Activated CD8-positive, alpha-beta memory T cell treated with anti-CD3 and anti-CD28 coated beads, Interleukin-2, amount 50 U/mL, for 24 hours (primary cell): Measurements from ENCODE around the gene ALX4.
A peak's percentile ranks its signal among the peaks of the same experiment; 100 is the strongest.

Experiments used
- DNase-seq: peaks from one replicate; pipeline ENCODE4 v3.0.0-alpha.2; 2020; ENCODE audit errors: extremely low read depth

The ALX4 gene

DNA sequence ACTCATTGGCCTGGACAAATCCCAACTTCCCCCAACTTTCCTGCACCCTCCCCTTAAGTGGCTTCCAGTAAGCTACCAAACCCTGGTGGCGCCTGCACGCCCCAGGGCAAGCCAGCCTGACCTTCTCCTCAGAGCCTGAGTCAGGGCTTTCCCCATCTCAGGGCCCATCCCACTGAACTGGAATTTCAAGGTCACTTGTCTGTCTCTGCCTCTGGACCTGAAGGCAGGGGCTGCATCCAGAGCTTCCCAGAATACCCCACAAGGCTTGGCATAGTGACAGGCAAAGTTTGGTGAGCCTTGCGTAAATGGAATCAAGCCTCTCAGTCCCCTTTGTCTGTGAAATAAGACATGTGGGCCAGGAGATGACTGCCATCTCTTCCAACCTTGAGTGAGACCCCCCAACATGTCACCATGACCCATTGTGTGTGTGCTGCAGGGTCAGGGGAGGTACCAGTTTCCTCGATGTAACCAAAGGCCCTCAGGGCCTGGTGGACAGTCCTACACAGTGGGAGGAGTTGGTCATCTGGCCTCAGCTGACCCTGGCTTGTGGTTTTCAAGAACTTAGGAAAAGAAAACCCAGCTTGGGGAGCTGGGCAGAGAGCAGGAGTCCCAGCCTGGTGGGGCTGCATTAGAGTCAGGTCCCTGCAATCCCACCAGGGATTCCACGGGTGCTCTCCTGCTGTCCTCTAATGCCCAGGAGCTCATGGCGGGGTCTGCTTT lies 8.9 kb downstream of the ALX4 start:
- DNase-seq: no peak

DNA sequence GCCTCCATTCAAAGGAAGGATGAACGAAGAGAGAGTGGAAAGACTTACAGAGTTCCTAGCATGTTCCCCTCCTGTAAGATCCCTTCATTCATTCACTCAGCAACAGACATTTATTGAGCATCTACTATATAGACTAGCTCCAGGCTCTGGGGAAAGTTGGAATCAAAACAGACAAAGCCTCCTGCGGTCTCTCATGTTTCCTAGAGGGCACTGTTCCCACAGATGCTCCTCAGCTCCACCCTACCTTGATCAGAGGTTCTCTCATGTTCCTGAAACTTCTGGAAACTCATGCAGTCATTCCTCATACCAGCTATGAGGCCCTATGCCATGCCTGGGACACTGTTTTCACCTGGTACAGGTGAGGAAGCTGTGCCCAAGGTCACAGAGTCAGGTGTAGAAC lies 11.1 kb downstream of the ALX4 start:
- no peak for DNase-seq

GRCh38 chr11:44290208-44290607 lies 19.7 kb downstream of the ALX4 start:
- DNase-seq: no peak

DNA sequence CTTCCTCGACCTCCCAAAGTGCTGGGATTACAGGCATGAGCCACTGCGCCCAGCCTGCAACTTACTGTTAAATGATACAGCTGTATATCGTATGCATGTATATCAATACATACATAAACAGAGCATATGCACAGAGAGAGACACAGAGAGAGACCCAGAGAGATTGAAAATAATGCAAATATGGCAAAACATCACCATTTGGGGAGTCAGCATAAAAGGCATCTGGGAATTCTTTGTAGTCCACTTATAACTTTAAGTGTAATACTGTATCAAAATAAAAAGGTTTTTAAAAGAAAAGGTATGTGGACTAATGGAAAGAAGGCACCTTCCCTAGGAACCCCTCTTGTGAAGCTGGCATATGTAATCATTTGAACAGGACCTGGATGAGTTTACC lies 21.8 kb downstream of the ALX4 start:
- no peak for DNase-seq

DNA sequence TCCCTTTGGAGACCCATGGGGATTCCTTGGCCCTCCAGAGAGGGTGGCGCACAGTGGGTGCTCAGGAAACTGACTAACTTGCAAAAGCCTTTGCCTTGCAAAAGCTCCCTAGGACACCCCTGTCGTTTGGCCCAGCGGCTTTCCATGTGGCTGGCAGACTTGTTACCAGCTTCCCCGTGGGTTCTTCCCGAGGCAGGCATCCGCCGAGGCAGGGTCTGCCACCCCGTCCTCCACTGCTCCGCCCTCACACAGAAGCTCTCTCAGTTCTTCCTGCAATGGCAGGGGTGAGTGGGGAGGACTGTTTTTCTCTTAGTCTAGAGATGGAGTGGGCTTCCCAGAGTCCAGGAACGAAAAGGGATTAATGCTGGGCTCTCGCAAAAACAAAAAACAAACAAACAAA lies 23.0 kb downstream of the ALX4 start:
- no peak for DNase-seq

DNA sequence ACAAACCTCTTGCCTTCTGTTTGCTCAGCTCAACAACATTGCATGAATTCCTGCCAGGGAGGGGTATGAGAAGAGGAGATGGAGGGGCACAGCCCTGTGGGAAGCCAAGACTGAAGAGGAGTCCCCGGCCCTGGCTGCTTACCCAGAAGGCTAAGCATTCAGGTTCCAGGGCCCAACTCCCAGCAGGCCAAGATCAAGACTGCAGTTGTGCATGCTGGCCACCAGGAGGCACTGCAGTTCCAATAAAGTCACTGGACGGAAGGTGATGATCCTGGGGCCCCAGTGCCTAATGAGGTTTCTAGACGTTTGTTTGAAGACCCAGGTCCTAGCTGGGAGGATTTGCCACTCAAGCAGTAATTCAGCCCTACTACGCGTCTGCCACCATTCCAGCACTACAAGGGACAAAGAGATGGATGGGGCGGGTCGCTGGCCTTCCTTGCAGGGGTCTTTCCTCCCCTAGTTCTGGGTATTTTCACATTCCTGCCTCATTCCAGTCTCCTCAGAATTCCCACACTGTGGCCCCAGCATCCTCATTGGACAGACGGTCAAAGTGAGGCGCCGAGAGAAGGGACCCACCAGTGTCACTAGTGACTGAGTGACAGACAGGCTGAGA lies 23.6 kb downstream of the ALX4 start:
- peak; percentile 18 for DNase-seq

DNA sequence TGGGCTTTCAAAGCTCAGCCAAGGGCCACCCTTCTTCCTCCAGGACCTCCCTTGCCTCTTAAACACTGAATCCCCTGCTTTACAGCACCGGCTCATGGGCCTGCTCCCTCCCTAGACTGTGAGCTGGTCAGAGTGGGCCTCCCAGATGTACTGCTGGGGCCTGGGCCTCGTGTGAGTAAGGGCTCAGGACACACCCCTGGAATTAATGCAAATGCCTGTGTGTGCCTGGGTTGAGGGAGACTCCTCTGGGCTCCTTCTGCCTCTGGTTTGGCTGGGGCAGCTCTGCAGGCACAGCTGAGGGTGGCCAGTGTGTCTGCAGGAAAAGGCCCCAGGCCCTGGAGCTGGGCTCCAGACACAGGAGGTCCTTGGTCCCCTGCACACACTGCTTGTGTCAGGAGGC lies 24.2 kb downstream of the ALX4 start:
- no peak for DNase-seq

DNA sequence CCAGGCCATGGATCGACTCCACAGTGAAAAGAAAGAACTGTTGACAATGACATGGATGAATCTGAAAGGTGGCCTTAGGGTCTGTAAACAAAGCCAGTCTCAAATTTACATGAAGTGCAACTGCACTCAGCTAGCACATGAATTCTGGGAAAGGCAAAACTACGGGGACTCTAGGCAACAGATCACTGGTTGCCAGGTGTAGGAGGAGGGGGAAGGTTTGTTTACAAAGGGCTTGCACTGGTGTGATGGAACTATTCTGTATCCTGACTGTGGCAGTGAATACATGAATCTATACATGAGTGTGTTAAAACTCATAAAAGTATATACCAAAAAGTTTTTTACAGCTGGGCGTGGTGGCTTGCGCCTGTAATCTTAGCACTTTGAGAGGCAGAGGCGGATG lies 27.3 kb downstream of the ALX4 start:
- DNase-seq: no peak

GRCh38 chr11:44281151-44281550 lies 28.8 kb downstream of the ALX4 start:
- DNase-seq: no peak

- no peak for DNase-seq
Measured at GRCh38 chr11:44280257-44280656, 29.7 kb downstream of the ALX4 start.

DNA sequence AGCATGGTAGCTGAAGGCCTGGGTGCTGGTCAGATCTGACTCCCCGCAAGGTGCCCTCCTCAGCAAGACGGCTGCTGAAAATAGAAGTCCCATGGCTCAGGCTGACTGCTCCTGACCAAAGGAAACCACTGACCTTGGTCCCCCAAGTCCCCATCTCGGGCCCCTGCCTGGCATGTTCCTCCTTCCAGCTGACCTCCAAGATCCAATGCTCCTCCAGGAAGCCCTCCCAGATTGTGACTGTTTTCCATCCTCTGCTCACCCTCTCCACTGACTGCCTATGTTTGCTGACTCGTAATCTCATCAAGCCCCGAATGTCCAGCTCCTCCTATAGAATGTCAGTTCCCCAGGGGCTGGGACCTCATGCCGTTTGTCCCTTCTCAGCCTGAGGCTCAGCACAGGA lies 30.5 kb downstream of the ALX4 start:
- DNase-seq: no peak

DNA sequence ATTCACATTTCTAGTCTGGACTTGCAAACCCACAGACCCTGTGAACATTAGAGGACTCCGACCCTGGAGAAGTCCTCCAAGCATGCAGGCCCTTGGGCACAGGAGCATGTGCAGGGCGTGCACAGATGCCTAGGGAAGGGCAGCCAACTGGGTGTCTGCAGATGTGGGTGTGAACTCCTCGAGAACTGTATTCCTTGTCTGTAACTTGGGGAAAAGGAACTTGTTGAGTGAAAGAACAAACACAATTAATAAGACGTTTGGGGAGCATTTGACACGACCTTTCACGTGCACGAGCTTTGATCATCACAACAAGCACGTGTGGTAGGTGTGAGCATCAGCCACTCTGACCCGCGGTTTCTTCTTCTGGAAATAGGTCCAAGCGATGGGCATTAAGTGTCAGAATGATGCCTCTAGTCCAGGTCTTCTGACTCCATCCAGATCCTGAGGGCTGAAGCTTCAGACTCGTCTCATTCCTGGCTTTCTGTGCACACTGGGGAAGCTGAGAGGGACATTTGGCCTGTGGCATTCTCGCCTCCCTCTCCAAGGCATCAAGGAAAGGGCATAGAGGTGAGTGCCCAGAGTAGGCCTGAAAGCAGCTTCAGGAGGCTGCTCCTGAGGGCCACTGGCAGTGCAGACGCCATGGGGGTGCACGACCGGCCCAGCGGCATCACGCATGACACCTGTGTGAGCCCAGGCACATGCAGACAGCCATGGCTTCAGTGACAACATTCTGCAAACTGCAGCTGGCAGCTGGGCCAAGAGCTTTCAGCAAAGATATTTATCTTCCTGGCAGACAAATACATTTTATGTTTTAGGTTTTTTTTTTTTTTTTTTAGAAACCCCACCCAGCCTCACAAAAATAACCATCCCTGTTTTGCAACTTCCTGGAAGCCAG lies 32.5 kb downstream of the ALX4 start:
- DNase-seq: no peak

GRCh38 chr11:44275961-44276550 lies 33.9 kb downstream of the ALX4 start:
- DNase-seq: no peak

- no peak for DNase-seq
Measured at GRCh38 chr11:44275241-44275640, 34.7 kb downstream of the ALX4 start.

DNA sequence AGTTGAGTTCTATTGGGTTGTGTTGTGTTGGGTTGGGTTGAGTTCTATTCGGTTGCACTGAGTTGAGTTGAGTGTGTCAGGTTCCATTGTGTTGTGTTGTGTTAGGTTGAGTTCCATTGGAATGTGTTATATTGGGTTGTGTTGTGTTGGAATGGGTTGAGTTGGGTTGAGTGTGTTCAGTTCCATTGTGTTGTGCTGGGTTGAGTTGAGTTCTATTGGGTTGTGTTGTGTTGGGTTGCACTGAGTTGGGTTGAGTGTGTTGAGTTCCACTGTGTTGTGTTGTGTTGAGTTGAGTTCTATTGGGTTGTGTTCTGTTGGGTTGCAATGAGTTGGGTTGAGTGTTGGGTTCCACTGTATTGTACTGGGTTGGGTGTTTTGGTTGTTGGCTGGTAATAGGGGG lies 35.5 kb downstream of the ALX4 start:
- no peak for DNase-seq

GRCh38 chr11:44271286-44271685 lies 38.7 kb downstream of the ALX4 start:
- DNase-seq: no peak

DNA sequence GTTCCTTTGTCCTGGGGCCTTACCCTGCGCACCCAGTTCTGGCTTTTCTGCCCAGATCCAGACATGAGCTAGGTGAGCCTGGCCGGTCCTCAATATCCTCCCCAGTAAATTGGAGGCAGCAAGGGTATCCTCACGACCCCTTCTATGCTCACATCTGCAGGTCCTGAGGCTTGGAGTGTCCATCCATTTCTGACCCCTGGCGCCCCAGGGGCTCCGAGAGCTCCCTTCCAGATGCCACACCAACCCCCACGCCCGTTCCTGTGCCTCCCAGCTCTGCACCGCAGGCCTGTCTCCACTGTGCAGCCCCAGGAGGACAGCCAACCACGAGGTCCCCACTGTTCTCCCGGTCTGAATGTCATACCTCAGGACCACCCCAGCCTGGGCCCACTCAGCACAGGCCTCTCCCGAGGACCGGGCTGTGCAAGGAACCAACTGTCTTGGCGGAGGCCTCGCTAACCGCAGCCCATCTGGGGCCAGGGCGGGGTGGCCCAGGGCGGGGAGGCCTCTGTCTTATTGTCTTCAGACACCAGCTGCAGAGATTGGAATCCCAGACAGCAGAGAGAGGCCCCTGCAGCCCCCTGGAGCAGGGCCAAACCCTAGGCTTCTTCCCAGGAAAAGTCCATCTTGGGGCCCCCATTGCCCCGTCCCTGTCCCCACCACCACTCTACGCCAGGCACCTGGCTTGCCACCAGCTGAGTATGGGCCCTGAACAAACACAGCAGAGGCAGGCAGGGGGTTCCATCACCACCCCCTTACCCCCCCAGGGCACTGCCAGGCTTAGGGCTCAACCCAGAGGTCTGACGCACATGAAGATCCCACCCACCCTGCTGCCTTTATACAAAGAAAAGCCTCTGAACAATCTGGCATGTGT lies 39.3 kb downstream of the ALX4 start:
- no peak for DNase-seq

GRCh38 chr11:44269369-44270351 lies 40.3 kb downstream of the ALX4 start:
- DNase-seq: no peak

GRCh38 chr11:44268614-44269080 lies 41.3 kb downstream of the ALX4 start:
- no peak for DNase-seq
